ENCODE measurements around the gene BICDL1. TPM values are rescaled to one million over a fixed set of nuclear protein-coding genes. Genes with fewer than 3 reads are reported as not detected.
"Not testable (repeated sequence)": the region's sequence is repeated elsewhere in the genome, so short reads cannot be mapped to it uniquely, and the experiment has no call there.

BICDL1 gene
- polyA plus RNA-seq, 1 experiment, result 0.02 TPM

- TF ChIP-seq CTCF (IDR thresholded peaks at IDR 0.05; ENCODE audit: insufficient read depth, low read depth, low read length), result no peak
- no peaks in the 10 kb centered on the region for H3K36me3 ChIP-seq (ENCODE audit: control insufficient read depth, insufficient read depth, low read length)
- ChIA-PET CTCF (no interaction called here), POLR2A (no interaction called here)
- no peak for DNase-seq (ENCODE audit: low read depth)
- H3K27me3 ChIP-seq (ENCODE audit: control insufficient read depth, insufficient read depth, low read length), result 0 out of 2 replicates have a peak, but pooled peaks cover 1% of the 10 kb centered on the region
- H3K4me3 ChIP-seq (ENCODE audit: low read depth, low read length), result no peak overlapping the region
Measured at GRCh38 chr12:120006258-120006975, 17.4 kb downstream of the BICDL1 start.

- H3K36me3 ChIP-seq (ENCODE audit: control insufficient read depth, insufficient read depth, low read length), result no peaks in the 10 kb centered on the region
- no peak for TF ChIP-seq CTCF (IDR thresholded peaks at IDR 0.05; ENCODE audit: insufficient read depth, low read depth, low read length)
- CTCF ChIA-PET, result interaction anchor here (1.0 kb wide), 1 partner anchor 8 kb away, joined by 3 read pairs; no protein-coding TSS in a partner anchor
- POLR2A ChIA-PET, result no interaction called here
- 0 out of 2 replicates have a peak, but pooled peaks cover 1% of the 10 kb centered on the region for H3K27me3 ChIP-seq (ENCODE audit: control insufficient read depth, insufficient read depth, low read length)
- no peak overlapping the region for H3K4me3 ChIP-seq (ENCODE audit: low read depth, low read length)
- no peak for DNase-seq (ENCODE audit: low read depth)
Measured at GRCh38 chr12:120007272-120007671, 18.2 kb downstream of the BICDL1 start.

- CTCF ChIA-PET, result no interaction called here
- no peaks in the 10 kb centered on the region for H3K36me3 ChIP-seq (ENCODE audit: control insufficient read depth, insufficient read depth, low read length)
- no peak for DNase-seq (ENCODE audit: low read depth)
- no peak for TF ChIP-seq CTCF (IDR thresholded peaks at IDR 0.05; ENCODE audit: insufficient read depth, low read depth, low read length)
- 0 out of 2 replicates have a peak, but pooled peaks cover 1% of the 10 kb centered on the region for H3K27me3 ChIP-seq (ENCODE audit: control insufficient read depth, insufficient read depth, low read length)
- H3K4me3 ChIP-seq (ENCODE audit: low read depth, low read length), result no peak overlapping the region
- POLR2A ChIA-PET, result no interaction called here
Measured at GRCh38 chr12:120010661-120011230, 21.7 kb downstream of the BICDL1 start.

GRCh38 chr12:120012067-120012621 is 23.1 kb downstream of the BICDL1 start:
- DNase-seq (ENCODE audit: low read depth), result no peak
- Histone ChIP-seq H3K4me3 (ENCODE audit: low read depth, low read length) (no peak overlapping the region), H3K36me3 (ENCODE audit: control insufficient read depth, insufficient read depth, low read length) (no peaks in the 10 kb centered on the region), H3K27me3 (ENCODE audit: control insufficient read depth, insufficient read depth, low read length) (0 out of 2 replicates have a peak, but pooled peaks cover 1% of the 10 kb centered on the region)
- ChIA-PET POLR2A (no interaction called here), CTCF (no interaction called here)
- TF ChIP-seq CTCF (IDR thresholded peaks at IDR 0.05; ENCODE audit: insufficient read depth, low read depth, low read length), result no peak

GRCh38 chr12:120013659-120014380 is 24.8 kb downstream of the BICDL1 start:
- Histone ChIP-seq H3K4me3 (ENCODE audit: low read depth, low read length) (no peak overlapping the region), H3K36me3 (ENCODE audit: control insufficient read depth, insufficient read depth, low read length) (no peaks in the 10 kb centered on the region), H3K27me3 (ENCODE audit: control insufficient read depth, insufficient read depth, low read length) (0 out of 2 replicates have a peak, but pooled peaks cover 1% of the 10 kb centered on the region)
- ChIA-PET POLR2A (no interaction called here), CTCF (no interaction called here)
- no peak for TF ChIP-seq CTCF (IDR thresholded peaks at IDR 0.05; ENCODE audit: insufficient read depth, low read depth, low read length)
- DNase-seq (ENCODE audit: low read depth), result no peak

- CTCF ChIA-PET; H3K4me3 ChIP-seq (ENCODE audit: low read depth, low read length); H3K27me3 ChIP-seq (ENCODE audit: control insufficient read depth, insufficient read depth, low read length); H3K36me3 ChIP-seq (ENCODE audit: control insufficient read depth, insufficient read depth, low read length); DNase-seq (ENCODE audit: low read depth); POLR2A ChIA-PET: not testable (repeated sequence)
Measured at GRCh38 chr12:120014381-120014735, 25.3 kb downstream of the BICDL1 start.
